NCI-H187 treated with DMSO at 0.1 percent for 48 hours (cell line): Measurements from ENCODE around the gene SLC2A1.

ENCODE experiments used
- DNase-seq: peaks from one replicate; lab custom pipeline; 2025; lab: John Stamatoyannopoulos, UW

The SLC2A1 gene

GRCh38 chr1:42979896-42980800 lies 21.5 kb upstream of the SLC2A1 start:
- DNase-seq, result no peak

DNA sequence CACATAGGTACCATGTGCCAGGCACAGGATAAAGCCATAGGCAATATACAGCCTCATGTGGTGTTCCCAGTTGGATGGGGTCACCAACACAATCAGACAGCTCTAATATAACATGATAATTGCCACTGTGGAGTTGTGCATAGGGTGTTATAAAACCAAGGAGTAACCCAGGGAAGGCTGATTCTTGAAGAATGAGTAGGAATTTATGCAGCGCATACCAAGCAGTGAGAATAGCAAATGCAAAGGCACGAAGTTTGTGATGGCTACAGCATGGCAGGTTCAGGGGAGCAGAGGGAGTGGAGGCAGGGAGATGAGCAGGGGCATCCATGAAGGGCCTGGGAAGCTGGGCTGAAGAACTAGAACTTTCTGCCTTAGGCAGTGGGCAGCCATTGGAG lies 20.4 kb upstream of the SLC2A1 start:
- DNase-seq, result no peak

- no peak for DNase-seq
These were observed 19.8 kb upstream of the SLC2A1 start for GRCh38 chr1:42978317-42979035.

DNA sequence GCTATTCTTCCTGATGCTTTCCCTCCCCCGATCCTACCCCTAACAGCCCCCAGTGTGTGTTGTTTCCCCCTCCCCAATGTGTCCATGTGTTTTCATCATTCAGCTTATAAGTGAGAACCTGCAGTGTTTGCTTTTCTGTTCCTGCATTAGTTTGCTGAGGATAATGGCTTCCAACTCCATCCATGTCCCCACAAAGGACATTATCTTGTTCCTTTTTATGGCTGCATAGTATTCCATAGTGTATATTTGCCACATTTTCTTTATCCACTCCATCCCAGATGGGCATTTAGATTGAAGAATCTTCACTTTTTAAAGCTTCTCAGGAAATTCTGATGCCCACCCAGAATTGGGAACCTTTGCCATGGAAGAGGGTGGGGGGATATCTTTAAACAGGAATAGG lies 19.0 kb upstream of the SLC2A1 start:
- DNase-seq, result no peak

DNA sequence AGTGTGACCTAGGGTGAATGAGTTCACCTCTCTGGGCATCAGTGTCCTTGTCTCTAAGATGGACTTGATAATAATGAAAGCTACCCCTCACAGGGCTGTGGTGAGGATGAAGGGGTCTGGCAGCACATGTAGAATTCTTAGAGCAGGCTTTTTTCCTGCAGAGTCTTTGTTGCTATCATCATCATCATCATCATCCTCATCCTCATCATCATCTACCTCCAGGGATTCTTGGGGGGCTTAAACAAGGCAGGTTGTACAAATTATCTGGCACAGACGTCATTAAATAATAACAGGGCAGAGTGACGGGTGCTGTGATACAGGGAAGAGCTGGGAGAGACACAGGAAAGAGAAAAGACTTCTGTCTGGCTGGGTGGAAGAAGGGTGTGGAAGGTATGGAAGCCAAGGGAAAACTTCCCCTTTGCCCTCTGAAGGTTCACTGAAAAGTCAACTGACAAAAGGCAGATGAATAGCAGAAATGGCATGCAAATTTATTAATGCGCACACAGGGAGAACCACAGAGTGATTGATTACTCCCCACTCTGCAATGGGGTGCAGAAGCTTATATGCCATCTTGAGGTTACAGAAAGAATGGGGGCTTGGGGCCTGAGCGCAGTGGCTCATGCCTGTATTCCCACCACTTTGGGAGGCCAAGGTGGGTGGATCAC lies 17.0 kb upstream of the SLC2A1 start:
- DNase-seq, result no peak

DNA sequence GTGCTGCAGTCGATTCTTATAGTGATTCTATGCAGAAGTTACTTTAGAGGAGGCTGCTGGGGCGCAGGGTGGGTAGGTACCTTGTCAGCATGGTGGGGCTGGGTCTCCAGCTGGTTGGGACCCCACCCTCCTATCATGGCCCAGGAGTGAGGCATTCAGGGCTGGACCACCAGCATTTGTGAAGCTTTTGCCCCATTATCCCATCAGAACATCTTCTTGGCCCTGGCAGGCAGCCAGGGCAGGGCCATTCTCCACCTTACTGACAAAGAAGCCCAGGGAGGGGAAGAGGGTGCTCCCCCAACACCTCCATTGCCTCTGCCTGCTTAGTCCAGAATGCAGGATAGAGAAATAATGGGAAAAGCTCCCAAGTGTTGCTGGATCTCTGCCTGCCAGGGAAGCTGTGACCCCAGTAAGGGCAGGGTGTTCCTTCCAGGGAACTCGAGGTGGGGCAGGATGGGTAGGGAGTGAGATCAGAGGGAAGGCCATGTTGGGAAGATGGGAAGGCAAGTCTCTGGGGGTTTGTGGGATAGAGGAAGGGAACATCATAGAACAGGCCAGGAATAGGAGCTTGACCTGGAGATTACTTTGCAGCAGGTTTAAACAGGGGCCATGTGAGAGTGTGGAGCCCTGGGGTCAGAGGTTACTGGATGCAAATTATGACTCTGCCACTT lies 16.2 kb upstream of the SLC2A1 start:
- no peak for DNase-seq

- DNase-seq, result no peak
These were observed 15.1 kb upstream of the SLC2A1 start for GRCh38 chr1:42973799-42974198.

DNA sequence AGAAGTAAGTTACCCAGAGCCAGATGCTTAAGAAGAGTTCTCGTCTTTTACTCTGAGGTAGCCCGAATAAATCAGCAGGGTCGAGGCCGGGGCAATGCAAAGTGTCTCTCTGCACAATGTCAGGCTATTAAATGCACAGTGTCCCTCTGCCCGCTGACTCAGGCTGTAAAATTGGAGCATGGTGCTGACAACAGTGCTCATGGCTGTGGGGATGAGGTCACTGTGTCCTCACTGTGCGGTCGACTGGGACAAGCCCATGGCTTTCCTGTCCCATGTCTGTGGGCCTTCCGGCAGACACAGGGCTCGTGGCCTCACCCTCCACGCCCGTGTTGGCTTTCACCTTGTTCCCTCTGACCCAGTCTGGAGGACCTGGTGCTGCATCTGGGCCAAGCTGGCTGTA lies 14.6 kb upstream of the SLC2A1 start:
- no peak for DNase-seq

DNA sequence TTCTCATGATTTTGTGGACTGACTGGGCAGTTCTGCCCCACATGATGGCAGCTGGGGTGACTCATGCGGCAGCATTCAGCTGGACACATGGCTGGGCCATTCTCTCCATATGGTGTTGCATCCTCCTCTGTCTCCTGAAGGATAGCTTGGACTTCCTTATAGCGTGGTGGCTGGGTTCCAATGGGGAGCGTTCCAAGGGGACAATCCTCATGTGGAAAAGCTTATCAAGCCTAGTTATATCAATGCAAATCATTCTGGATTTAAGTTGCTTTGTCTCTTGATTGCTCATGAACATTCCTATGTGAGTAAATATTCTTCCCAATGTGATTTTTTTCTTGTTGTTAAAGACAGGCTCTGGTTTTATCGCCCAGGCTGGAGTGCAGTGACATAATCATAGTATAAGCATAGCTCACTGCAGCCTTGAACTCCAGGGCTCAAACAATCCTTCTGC lies 13.2 kb upstream of the SLC2A1 start:
- no peak for DNase-seq

DNA sequence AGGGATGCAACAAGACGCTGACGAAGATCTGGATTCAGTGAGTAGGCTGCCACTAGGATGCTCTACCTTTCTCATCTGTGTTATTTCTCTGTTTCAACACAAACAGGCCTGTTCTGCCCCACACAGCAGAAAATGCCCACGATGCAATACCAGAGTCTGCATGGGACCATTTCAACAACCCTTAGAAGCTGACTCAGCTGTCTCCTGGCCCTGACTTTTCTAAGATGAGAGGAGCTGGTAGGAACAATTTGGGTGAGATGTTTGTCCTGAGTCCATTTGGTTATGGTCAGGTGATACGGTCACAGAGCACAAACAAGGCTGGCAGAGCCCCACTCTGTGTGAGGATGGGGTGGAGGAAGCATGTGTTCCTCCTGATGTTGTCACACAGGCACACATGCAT lies 11.5 kb upstream of the SLC2A1 start:
- no peak for DNase-seq

DNA sequence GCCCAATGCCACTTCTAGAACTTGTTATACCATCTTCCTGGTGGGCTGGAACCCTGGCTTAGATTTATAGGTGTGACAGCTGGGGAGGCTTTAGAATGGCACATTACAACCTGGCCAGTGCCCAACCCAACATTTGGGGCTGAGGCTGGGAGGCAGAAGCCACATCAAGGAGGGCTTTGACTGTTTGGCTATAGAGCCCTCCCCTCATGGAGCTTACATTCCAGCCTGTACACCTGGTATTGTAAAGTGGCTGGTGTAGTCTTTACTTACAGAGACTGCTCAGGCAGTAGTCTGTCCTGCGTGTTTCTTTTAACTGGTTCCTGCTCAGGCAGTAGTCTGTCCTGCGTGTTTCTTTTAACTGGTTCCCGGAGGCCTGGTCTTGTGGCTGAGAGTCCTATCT lies 10.0 kb upstream of the SLC2A1 start:
- no peak for DNase-seq

- no peak for DNase-seq
These were observed 8.3 kb upstream of the SLC2A1 start for GRCh38 chr1:42966688-42967612.

DNA sequence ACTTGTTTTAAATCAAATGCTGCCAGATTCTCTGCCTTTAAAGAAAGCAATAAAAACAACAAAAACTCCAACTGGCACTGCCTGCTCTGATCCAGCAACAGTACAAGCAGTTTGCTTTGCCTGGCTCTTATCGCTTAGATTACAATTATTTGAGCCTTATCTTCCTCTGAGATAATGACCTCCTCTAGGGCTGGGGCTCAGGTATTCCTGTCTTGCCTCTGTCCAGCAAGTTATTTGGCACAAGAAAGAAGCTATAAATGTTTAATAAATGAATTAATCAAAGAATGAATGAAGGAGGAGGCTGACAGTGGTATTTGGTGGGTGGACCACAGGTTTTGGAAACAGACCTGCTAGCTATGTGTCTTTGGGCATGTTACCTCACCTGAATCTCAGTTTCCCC lies 6.7 kb upstream of the SLC2A1 start:
- DNase-seq, result no peak

DNA sequence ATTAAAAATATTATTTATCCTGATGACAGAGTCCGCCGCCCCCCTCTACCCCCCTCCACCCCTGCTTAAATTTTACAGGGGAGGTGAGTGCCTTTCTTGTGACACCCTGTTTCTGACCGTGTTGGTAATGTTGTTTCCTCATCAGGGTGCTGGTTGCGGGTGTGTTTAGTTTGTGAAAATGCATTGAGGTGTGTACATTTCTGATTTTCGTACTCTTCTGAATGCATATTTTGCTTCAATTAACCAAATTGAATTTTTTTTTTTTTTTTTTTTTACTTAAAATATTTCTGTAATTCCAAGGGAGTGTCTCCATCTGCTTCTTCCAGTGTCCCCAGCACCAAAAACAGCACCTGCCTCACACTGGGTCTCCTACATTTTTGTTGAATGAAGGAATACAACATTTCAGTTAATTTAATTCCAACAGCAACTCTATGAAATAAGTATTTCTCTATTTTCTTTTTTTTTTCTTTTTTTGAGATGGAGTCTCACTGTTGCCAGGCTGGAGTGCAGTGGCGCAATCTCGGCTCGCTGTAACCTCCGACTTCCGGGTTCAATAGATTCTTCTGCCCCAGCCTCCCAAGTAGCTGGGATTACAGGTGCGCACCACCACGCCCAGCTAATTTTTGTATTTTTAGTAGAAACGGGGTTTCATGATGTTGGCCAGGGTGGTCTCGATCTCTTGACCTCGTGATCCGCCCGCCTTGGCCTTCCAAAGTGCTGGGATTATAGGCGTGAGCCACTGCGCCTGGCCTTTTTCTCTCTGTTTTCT lies 5.6 kb upstream of the SLC2A1 start:
- DNase-seq, result no peak

DNA sequence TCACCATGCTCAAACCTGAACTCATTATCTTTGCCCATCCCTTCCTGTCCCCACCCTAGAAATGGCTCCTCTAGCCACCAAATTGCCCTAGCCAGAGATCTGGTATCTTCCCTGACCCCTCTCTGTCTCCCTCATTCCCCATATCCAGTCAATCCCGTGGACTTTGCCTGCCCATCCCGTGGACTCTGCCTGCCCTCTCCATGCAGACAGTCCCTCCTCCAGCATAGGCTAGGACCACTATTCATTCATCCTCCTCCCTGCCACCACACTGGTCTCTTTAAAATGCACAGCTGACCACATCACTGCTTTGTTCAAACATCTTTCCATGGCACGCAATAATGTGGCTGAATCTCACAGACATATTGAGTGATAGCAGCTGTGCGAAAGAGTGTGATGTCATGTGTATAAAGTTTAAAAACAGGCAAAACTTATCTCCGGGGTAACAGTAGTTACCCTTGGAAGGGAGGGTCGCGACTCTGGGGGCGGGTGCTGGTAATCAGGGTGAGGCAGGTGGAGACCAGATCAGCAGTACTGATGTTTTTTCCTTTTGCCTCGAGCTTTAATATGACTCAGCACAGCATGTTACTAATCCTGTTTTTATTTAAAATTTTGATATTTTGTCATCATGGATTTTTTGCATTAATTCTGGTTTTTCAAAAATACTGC lies 4.8 kb upstream of the SLC2A1 start:
- DNase-seq, result no peak

- DNase-seq, result peak; percentile 33
These were observed 4.1 kb upstream of the SLC2A1 start for GRCh38 chr1:42962641-42963377.

DNA sequence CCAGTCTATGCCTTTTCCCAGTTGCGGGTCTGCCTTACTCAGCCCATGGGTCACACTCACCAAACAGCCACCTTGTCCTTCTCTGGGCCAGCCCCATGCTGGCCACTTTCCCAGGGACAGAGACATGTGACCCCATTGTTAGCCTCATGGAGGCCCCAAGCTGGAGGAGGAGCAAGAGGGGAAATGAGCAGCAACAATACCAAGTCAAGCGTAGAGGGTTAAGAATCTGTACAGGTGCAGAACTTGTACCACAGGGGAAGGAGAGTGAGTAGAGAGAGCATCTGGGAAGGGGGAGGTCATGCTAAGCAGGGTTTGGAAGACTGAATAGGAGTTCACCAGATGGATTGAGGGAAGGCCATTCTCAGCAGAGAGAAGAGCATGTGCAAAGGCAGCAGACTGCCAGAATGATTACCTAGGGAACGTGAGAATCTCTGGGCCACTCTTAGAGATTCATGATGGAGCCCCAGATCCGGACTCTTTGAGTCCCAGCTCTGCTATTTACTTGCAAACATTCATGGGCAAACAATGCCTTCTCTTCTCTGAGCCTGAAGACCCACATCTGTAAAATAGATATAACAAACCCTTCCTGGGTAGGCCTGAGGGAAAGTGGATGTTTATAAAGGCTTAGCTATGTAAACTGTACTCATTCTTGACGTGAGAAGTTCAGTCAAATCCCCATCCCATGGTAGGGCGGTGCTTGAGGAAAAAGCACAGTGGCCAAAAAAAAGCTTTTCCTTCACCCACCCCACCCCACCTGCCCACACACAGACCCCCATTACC lies 2.8 kb upstream of the SLC2A1 start:
- DNase-seq, result no peak

DNA sequence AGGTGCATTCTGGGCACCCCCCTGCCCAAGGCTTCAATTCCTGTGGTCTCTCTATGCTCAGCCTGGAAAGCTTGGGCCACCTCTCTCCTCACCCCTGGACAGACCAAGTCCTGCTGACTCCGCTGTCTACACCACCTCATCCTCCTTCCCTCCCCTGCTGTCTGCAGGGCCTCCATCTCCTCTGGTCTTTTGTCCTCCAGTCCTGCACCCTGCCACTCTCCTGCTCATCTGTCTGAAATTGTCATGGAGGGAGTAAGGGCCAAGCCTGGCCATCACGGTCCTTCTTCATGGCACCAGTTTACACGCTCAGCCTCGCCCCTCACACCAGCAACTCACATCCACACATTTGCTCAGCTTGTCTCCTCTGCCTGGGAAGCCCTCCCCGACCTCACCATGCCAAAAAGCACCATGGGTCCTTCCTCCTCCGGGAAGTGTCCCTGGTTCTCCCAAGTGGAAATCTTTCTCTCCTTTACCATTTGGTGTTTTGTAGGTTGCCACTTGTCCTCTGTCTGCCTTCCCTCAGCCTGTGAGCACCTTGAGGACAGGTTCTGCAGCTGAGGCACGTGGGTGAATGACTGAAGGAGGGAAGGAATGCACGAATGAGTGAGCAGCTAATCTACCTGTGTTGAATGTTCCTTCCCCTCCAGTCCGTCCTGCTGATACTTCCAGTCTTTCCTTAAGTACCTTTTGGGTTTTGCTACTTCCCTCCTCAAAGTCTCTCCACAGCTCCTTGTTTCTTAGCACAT lies 2.1 kb upstream of the SLC2A1 start:
- no peak for DNase-seq
